ENCODE measurements around the gene CDCA4. TPM values are rescaled to one million over a fixed set of nuclear protein-coding genes. Genes with fewer than 3 reads are reported as not detected.
A peak's percentile ranks its signal among the peaks of the same experiment; 100 is the strongest.
"Not testable (repeated sequence)": the region's sequence is repeated elsewhere in the genome, so short reads cannot be mapped to it uniquely, and the experiment has no call there.

CDCA4 gene
- polyA plus RNA-seq (ENCODE audit: insufficient read length), result 14.4 TPM

DNA sequence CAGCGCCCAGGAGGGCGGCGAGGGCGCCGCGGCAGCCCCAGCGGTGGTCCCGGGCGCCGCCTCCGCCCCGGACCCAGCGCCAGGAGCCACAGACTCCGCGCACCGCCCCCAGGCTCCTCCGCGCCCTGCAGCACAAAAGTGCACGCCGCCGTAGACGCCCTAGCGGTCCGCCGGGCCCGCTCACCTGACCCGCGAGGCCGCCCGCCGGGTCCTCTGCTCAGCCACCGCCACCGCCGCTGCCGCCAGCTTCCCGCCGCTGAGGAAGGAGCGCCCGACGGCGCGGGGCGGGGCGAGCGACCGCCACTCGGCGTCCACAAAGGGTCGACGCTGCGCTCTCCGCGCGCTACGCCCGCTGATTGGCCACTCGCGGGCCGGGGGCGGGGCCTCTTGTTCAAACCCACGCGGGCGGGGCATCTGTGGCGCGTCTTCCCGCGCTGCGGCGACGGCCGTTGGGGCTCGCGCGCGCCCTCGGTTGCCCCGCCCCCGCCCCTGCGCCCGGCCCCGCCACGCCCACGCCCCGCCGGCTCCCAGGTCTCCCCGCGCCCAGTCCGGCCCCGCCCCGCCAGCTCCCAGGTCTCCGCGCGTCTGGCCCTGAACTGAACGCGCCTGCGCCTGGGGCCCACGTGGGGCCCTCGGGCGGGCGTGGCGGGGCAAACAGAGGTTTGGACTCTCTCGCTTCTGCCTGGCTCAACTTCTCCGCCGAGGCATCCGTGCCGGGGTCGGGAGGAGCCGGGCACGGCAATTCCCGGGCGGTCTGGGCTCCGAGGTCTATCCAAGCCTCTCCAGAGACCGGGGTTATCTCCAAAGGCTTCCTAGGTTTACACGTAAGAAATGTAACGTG, at the start of gene CDCA4:
CDCA4 (minus strand) TSS at position 269 of the 841 bp plus-strand sequence. CDS start 9,154 bp downstream, outside the sequence.
- peak; percentile 82 for DNase-seq (ENCODE audit: low read depth)

DNA sequence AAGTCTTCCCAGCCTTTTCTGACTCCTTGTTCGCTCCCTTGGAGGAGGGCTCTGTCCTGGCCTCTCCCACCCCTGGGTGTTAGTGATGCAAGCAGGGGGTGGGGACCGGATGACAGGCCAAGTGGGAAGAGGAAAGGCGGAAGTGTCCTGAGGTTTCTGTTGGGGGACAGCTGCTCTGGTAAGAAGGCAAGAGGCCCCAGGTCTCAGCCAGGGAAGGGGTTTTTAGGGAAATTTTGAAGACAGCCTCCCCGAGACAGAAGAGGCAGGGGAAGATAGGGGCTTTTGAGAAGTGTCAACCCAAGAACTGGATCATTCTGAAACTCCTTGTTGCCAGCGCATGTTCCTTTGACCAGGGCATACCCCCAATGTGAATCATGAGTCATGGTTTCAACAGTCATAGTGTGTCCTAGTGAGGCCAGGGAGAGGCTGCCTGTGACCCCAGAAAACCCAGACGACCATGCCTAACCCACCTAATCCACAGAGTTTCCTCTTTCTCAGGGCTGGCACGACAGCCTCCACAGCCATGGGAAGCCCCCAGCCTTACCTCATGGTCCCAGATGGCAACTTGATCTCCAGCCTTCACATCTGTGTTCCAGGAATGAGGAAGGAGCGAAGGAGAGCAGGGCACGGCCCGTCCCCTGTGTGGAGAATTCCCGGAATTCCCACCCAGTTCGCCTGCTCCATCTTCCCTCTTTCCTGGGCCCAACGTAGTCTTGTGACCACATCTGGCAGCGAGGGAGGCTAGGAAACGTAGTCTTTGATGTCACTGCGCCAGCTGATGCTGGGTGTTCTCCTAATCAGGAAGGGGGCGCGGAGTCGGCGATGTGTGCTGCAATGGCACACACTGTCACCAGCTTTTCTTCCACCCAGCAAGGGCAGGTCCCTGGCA, 49.2 kb upstream of the CDCA4 start:
- DNase-seq (ENCODE audit: low read depth), result no peak

- DNase-seq (ENCODE audit: low read depth), result no peak
These were observed 48.6 kb upstream of the CDCA4 start for GRCh38 chr14:105069522-105069870.

DNA sequence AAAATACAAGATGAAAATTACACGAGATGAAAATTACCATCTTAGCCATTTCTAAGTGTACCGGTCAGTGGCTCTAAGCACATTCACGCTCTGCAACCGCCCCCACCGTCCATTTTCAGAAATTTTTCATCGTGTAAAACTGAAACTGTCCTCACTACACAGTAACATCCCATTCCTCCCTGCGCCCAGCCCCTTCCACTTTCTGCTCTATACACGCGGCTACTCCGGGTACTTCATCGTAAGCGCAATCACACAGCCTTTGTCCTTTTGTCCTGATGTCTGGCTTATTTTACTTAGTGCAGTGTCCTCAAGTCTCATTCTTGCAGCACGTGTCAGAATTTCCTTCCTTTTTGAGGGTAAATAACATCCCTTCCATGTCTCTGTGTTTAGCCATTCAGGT, 47.9 kb upstream of the CDCA4 start:
- DNase-seq (ENCODE audit: low read depth), result no peak

- DNase-seq (ENCODE audit: low read depth), result no peak
These were observed 47.1 kb upstream of the CDCA4 start for GRCh38 chr14:105067969-105068301.

DNA sequence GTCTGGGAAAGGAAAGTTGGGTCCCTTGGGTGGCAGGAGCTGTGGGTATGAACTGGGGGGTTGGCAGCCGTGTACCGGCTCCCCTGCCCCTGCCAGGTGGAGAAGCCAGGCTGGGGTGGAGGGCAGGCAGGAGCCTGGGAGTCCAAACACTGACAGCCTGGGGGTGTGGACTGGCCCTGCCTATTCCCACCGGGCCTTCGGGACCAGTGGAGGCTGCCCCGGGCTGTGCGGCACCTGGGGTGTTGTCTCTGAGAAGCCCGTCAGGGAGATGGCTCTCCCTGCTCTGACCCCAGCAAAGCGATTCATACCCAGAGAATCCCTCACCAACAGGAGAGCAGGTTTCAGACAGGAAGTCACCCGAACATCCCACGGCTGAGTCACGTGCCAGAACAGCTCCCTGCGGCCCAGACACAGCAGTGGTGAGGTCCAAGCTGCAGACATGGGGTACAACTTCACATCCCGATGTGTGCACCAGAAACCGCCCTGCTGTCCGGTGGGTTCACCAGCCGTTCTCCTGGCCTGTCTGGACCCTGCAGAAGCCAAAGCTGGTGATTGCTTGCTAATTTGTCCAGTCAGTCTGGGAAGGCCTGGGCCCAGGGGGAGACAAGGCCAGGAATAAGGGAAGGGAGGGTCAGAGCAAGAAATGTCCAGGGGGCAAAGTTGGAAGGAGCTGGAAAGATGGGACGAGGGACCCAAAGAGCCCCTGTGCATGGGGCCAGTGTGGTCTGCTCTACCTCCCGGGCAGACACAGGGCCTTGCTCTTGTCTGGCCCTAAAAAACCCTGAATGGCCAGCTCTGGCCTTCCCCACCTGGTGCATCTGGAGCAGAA, 46.5 kb upstream of the CDCA4 start:
- no peak for DNase-seq (ENCODE audit: low read depth)

DNA sequence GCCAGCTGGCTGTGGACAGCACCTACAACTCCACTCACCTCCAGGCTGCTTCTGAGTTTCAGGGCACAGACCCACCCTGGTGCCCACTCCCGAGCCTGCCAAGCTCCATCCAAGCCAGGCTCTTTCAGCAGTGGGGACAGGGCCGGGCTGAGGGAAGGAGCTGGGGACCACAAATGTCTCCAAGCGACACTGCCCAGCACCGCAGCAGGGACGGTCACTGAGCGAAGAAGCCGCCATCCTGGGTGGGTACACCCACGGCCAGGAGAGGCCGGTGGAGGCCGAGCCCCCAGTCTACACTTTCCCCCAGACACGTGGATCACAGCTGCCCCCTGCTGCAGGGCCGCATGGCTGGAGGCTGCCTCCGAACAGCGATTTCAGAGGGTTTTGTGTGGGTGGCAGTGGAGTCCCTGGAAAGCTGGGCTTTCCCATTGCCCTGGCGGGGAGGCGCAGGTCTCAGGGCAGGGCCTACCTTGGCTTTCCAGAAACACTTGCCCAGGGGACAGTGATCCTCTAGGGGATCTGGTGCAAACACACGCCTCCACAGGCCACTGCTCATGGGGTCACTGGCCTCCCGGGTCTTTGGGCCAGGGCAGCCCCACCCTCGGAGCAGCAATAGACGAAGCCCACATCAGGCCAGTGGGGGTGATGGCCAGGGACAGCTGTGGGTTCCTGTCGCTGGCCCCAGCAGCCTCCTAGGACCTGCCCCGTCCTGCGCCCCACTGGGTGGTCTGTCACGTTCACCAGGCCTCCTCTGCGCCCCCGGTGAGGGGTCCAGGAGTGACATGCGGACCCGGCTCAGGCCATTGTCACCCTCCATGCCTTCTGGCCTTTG, 45.6 kb upstream of the CDCA4 start:
- no peak for DNase-seq (ENCODE audit: low read depth)

DNA sequence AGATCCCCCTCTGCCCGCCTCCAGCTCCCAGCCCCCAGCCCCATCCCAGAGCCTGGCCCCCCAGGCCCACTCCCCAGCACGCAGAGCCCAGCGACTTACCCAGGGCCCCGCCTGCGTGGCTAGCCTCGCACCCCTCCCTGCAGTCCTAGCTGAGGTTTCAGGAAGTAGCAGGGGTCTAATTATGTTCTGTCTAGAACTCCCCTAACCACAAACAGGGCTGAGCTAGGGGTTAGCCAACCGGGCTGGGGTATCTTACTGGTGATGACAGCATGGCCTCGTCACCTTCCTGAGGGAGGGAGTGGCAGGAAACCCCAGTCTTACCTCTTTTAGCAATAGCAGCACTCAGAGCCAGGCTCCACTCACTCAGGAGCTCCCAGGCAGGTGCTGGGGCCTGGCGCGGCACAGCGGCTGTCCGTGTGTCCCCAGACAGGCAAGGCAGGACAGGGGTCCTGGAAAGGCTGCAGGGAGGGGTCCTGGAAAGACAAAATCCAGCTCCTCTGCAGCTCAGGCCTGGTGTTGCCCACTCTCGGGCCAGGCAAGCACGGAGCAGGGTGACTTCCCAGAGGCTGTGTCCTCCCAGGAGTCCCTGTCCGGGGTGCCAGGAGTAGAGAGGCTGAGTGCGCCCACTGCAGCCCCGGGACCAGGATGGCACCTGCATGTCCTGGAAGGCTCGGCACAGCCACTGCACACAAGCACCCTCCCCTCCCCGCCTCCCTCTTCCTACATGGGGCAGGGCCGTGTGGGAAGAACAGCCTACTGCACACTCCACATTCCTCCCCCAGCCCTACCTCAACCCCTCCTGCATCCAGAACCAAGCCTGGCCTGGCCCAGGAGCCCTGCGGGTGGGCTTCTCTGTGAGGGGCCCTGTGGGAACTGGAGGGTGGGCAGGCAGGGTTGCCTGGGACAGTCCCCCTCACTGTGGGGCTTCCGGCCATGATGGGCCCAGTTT, 44.7 kb upstream of the CDCA4 start, which contains the start of gene GPR132:
GPR132 (minus strand) TSS at position 151 of the 949 bp plus-strand sequence. CDS start 10,010 bp downstream, outside the sequence.
- no peak for DNase-seq (ENCODE audit: low read depth)

- no peak for DNase-seq (ENCODE audit: low read depth)
These were observed 43.8 kb upstream of the CDCA4 start for GRCh38 chr14:105064721-105065143.

DNA sequence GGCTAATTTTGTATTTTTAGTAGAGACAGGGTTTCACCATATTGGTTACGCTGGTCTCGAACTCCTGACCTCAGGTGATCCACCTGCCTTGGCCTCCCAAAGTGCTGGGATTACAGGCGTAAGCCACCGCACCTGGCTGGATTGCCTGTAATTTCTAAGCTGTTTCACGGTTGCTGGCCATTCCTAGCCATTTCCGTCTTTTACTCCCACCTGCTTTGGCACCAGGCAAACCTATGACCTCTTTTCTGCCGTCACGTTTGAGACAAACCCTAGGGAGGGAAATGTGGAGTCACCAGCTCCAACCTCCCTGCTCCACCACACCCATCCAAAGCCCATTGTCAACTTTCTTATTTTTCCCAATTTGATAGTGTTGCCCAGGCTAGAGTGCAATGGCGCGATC, 43.1 kb upstream of the CDCA4 start:
- no peak for DNase-seq (ENCODE audit: low read depth)

- DNase-seq (ENCODE audit: low read depth), result not testable (repeated sequence)
These were observed 42.6 kb upstream of the CDCA4 start for GRCh38 chr14:105063506-105063905.

DNA sequence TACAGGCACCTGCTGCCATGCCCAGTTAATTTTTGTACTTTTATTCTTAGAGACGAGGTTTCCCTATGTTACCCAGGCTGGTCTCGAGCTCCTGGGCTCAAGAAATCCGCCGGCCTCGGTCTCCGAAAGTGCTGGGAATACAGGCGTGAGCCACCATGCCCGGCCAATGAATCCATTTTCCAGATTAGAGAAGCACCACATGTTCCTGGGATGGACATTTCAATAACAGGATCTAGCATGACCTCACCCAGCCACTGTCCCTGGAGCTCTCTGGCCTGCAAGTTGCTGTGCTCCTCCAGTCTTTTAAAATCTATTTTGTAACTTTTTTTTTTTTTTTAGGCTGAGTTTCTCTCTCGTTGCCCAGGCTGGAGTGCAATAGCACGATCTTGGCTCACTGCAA, 42.2 kb upstream of the CDCA4 start:
- no peak for DNase-seq (ENCODE audit: low read depth)

GRCh38 chr14:105062048-105062433, 41.2 kb upstream of the CDCA4 start:
- no peak for DNase-seq (ENCODE audit: low read depth)

- no peak for DNase-seq (ENCODE audit: low read depth)
These were observed 40.7 kb upstream of the CDCA4 start for GRCh38 chr14:105061428-105062047.

DNA sequence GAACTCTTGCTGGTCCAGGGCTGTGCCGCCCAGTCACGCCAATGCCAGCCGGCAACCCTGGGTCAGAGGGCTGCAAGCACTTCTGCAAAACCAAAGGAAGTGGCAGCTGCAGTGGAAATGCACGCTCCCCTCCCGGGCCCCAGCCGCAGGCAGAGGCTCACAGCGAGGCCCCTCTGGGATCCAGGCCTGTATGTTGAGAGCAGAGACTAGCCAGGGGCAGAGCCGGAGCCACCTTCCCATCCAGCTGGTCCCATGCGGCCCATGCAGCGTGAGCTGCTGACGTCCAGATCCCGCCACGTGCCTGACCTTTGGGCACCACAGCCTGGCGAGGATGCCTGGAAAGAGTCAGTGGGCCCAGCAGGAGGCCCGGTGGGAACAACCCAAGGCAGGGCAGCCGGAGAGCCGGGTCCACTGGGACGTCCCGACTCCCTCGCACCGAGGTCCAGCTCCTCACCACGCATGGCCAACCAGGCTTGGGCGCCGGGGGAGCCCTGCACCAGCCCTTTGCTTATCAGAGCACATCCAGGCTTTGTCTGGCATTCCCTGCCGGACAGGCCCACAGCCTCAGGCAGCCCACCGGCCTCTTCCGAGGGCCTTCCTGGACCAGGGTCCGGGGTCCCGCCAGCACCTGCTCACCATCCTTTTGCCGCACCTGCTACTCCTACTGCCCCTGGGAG, 40.0 kb upstream of the CDCA4 start:
- no peak for DNase-seq (ENCODE audit: low read depth)

DNA sequence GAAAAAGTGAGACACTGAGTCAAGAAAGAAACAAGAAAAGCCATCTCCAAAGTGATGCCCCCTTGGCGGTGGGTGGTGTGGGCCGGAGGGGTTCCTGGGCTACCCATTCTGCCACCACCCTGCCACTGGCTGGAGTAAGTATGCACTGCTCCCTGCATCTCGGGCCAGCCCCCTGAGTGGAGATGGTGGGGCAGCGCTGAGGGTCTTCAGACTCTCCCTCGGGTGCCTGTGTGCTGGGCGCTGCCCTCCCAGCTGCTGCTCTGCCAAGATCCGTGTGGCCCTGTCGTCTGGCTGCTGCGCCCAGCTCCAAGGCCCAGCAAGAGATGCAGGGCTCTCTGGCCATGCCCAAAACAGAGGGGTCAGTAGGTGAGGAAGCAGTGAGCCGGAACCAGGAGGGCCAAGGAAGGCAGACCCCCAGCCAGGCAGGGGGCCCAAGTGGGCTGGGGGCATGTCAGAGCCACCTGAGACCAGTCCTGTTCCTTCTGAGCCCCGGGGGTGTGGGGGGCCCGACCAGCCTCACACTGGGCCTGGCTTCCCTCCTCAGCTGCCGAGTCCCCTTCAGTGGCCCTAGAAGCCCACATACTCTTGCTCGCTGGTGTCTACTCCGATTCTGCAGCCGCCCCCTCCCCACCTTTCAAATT, 39.2 kb upstream of the CDCA4 start:
- no peak for DNase-seq (ENCODE audit: low read depth)

DNA sequence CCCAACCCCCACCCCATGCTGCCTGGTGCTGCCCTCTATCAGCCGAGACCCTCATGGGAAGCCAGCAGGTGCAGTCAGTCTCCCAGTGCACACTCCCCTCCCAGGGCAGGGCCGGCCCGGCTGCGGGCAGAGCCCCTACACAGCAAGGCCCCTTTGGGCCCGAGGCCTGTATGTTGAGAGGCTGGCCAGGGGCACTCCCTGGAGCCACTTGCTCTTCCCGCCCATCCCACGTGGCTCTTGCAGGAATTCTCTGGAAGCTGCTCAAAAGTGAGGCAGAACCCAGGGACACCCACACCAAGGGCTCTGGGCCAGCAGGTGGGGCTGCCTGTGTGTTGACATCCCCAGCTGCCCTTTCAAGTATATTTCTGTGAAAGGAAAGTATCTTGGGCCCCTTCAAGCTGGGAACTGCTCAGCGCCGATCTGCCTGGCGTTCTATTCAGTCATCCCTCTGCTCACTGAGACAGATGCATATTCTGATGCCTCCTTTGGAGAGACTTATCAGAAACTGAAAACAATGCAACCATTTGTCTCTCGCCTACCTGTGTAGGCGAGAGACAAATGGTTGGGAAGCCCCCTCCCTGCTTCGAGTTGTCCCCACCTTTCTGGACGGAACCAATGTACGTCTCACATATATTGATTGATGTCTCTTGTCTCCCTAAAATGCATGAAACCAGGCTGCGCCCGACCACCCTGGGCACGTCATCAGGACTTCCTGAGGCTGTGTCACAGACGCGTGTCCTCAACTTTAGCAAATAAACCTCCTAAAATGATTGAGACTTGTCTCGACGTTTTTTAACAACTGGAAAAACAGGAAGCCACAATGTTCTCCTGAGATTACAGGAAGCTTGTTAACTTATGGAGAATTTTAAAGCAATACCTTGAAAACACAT, 38.4 kb upstream of the CDCA4 start:
- no peak for DNase-seq (ENCODE audit: low read depth)

Measured in forelimb muscle (tissue), 1 donor.